ENCODE measurements around the gene CNIH2.
"Not testable (repeated sequence)": the region's sequence is repeated elsewhere in the genome, so short reads cannot be mapped to it uniquely, and the experiment has no call there.

The CNIH2 gene

GRCh38 chr11:66291303-66291705 is 13.3 kb downstream of the CNIH2 start:
- DNase-seq (ENCODE audit: low read depth in 4 of 4, low spot score in 1 of 4) = no peak

DNA sequence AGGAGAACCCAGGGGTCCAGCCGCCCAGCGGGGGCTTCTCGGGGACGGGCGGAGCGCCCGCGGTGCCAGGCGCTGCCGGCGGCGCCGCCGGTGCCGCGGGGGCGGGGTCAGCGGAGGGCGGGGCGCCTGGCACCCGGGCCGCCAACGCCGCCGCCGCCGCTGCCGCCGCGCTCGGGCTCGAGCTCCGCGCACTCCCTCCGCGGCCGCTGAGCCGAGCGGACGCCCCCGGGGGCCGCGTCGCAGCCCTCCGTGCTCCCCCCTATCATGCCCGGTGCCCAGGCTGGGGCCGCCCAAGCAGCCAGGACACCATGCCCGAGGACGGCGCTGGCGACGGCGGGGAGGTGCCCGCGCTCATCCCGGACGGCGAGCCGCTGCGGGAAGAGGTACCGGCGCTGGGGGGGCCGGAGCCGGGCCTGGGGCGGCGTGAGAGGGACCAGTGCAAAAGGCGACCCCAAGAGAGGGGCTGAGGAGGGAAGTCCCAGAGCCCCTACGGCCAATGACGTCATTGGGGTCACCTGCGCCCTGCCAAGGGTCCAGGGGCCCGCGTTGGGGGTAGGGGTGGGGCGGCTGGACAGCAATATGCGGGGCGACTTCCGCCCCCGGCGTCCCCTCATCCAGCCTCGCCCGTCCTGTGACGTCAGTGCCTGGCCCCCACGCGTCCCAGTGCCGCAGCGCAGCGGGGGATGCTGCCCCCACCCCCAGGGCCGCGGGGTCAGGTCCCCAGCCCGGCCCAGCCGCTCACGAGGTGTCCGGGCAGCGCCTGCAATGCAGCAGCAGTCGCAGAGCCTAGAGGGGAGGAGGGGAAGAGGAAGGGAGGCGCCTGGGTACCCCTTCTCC is 13.9 kb downstream of the CNIH2 start, which contains the start of gene TMEM151A:
Gene TMEM151A, plus strand, starts transcription at position 189 of the 837 bp plus-strand sequence. Its CDS starts 120 bp downstream, at position 309.
- no peak for DNase-seq (ENCODE audit: low read depth in 4 of 4, low spot score in 1 of 4)

- DNase-seq (ENCODE audit: low read depth in 4 of 4, low spot score in 1 of 4) = no peak
Measured at GRCh38 chr11:66292543-66293332, 14.8 kb downstream of the CNIH2 start.

- DNase-seq (ENCODE audit: low read depth in 4 of 4, low spot score in 1 of 4) = no peak
Measured at GRCh38 chr11:66293352-66293751, 15.4 kb downstream of the CNIH2 start.

DNA sequence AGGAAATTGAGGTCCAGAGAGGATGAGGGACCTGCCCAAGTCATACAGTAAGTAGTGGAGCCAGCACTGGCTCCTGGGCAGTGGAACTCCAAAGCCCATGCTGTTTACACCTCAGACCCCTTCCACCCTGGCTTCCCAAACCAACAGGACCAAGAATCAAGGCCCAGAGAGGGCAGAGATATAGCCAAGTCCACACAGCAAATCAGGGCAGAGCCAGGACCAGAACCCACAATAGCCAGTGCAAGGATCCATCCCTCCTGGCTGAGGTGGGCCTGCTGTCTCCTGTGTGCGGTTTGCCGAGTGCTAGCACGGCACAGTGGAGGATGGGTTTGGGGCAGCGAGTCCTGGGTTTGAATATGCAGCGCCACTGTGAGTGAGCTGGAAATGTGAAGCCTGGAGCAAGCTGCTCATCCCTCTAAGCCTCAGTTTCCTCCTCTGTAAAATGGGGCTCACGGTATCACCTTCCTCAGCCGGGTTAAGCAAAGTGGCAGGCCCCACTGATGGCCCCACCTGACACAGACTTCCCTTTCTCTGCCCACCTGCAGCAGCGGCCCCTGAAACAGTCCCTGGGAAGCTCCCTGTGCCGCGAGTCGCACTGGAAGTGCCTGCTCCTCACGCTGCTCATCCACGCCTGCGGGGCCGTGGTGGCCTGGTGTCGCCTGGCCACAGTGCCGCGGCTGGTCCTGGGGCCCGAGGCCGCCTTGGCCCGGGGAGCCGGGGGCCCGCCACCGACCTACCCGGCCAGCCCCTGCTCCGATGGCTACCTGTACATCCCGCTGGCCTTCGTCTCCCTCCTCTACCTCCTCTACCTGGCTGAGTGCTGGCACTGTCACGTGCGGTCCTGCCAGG is 16.0 kb downstream of the CNIH2 start:
- no peak for DNase-seq (ENCODE audit: low read depth in 4 of 4, low spot score in 1 of 4)

DNA sequence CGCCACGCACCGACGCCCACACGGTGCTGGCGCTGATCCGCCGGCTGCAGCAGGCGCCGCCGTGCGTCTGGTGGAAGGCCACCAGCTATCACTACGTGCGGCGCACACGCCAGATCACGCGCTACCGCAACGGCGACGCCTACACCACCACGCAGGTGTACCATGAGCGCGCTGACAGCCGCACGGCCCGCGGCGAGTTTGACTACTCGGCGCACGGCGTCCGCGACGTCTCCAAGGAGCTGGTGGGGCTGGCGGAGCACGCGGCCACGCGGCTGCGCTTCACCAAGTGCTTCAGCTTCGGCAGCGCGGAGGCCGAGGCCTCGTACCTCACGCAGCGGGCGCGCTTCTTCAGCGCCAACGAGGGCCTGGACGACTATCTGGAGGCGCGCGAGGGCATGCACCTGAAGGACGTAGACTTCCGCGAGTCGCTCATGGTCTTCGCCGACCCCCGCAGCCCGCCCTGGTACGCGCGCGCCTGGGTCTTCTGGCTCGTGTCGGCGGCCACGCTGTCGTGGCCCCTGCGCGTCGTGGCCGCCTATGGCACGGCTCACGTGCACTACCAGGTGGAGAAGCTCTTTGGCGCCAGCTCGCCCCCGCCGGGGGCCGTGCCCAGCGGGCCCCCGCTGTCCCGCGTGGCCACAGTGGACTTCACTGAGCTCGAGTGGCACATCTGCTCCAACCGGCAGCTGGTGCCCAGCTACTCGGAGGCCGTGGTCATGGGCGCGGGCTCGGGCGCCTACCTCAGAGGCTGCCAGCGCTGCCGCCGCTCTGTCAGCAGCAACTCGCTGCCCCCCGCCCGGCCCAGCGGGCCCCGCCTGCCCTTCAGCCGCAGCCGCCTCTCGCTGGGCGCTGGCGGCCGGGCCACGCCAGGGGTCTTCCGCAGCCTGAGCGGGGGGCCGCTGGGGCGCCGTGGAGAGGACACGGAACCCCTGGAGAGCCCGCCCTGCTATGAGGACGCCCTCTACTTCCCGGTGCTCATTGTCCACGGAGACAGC is 16.9 kb downstream of the CNIH2 start:
- no peak for DNase-seq (ENCODE audit: low read depth in 4 of 4, low spot score in 1 of 4)

- DNase-seq (ENCODE audit: low read depth in 4 of 4, low spot score in 1 of 4) = no peak
Measured at GRCh38 chr11:66297610-66298009, 19.6 kb downstream of the CNIH2 start.

DNA sequence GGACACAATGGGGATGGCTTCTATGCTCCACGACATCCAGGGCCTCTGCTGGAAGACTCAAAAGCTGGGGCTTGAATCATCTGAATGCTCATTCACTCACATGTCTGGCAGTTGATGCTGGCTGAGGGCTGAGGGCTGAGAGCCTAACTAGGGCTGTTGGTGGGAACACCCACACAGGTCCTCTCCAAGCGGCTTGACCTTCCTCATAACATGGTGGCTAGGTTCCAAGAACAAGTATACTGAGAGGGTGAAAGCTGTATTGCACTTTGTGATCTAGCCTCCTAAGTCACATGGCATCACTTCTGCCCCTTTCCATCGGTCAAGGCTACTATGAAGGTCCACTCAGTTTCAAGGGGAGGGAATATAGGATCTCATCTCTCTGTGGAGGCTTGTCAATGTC is 21.2 kb downstream of the CNIH2 start:
- no peak for DNase-seq (ENCODE audit: low read depth in 4 of 4, low spot score in 1 of 4)

GRCh38 chr11:66302656-66303055 is 24.7 kb downstream of the CNIH2 start:
- DNase-seq (ENCODE audit: low read depth in 4 of 4, low spot score in 1 of 4) = no peak

- DNase-seq (ENCODE audit: low read depth in 4 of 4, low spot score in 1 of 4) = no peak
Measured at GRCh38 chr11:66309475-66309874, 31.5 kb downstream of the CNIH2 start.

DNA sequence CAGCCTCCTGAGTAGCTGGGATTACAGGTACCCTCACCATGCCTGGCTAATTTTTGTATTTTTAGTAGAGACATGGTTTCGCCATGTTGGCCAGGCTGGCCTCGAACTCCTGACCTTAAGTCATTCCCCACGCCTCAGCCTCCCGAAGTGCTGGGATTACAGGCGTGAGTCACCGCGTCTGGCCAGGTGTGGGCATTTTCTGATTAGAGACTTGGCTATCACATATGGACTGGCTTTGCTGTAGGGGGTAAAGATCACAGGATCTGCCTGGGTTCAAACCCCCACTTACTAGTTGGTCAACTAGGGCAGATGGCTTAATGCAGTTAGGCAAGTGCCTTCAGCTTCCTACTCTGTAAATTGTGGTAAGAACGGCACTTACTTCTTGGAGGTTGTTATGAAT is 32.3 kb downstream of the CNIH2 start:
- DNase-seq (ENCODE audit: low read depth in 4 of 4, low spot score in 1 of 4) = no peak

- DNase-seq (ENCODE audit: low read depth in 4 of 4, low spot score in 1 of 4) = not testable (repeated sequence)
Measured at GRCh38 chr11:66310803-66311440, 32.9 kb downstream of the CNIH2 start.

GRCh38 chr11:66311470-66311964 is 33.5 kb downstream of the CNIH2 start:
- DNase-seq (ENCODE audit: low read depth in 4 of 4, low spot score in 1 of 4) = no peak

GRCh38 chr11:66311965-66312548 is 34.1 kb downstream of the CNIH2 start:
- peak; percentile 67 to 92 (median 92) for DNase-seq (ENCODE audit: low read depth in 4 of 4, low spot score in 1 of 4)

DNA sequence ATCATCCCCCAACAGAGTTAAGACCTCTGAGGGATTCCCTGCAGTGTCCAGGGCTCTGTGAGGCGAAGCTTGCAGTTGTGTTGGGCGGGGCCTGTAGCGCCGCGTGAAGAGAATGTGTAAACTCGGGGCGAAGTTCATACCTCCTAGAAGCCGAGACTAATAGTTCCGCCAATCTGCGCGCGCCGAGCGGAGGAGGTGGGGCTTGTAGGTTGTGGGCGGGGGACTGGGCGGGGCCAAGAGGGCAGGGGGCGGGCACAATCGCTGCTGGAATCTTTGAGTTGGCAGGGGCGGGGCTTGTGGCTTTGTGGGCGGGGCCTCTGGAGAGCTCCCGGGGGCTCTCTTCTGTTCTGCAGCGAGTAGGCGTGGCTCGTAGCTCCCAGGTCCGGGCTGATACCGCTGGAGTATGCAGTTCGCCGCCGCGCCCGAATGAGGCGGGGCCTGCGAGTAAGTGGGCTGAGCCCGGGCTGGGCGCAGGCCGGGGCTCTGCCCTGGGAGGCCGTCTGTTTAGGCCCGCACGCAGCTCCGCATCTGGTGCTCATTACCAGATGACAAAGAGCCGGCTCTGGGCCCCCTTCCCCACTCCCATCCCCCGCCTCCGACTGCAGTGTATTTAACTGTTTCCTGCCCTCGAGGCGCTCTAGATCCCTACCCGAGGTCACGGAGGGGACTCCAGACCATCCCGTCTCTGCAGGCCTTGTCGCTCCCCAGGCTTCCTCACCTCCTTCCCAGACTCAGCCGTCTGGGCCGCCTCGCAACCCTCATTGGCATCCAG is 34.8 kb downstream of the CNIH2 start:
- DNase-seq (ENCODE audit: low read depth in 4 of 4, low spot score in 1 of 4) = peak; percentile 90 to 98 (median 96)

DNA sequence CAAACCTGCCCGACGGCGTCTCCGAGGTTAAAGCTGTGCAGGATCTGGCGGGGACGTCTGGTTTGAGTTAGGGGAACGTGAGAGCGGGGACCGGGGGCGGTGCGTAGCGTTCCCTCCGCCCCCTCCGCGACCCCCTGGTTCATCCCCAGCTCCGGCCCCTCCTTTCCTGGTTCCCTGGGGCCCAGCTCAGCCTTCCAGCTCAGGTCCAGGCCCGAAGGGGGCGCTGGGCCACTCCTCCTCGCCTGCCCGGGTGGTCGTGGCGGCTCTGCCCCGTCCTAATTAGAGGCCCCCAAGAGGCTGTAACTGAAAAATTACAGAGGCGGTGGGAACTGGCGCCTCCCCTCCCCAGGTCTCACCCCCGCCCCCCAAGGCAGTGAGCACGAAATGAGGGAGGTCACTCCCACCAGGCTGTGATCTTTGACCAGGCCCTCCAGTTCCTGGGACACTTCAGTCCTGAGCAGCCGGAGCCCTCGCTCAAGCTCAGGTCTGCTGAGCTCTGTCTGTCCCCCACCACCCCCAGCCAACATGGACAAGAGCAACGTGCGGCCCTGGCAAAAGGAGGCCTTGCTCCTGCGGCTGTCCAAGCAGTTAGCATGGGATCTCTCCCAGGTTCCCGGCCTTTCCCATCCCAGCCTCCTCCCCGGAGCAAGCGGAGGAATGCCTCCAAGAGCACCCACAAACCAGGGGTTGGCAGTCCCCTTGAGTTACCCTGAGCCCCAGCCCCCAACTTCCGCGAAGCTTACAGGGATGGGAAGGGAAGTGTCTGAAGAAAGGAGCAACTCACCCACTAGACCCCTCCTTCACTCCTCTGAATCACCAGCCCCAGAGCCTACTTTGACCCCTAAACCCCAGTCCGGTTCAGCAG is 35.6 kb downstream of the CNIH2 start:
- DNase-seq (ENCODE audit: low read depth in 4 of 4, low spot score in 1 of 4) = no peak

DNA sequence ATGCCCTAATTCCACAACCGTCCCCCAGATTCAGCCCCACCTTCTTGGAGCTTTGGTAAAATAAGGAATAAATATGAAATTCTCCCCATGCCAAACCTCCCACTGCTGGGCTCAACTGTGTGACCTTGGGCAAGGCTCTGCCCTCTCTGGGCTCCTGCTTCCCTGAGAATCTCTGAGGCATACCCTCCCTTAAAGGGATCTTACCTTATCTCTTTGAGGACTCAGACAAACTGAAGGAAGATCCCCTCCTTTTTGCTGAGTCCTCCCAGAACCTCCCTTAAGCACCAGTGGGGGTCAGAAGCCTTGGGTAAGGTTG is 36.2 kb downstream of the CNIH2 start:
- no peak for DNase-seq (ENCODE audit: low read depth in 4 of 4, low spot score in 1 of 4)
